A673 (cell line): ENCODE results near the gene YARS2. TPM values are rescaled to one million over a fixed set of nuclear protein-coding genes. Genes with fewer than 3 reads are reported as not detected.
"Not testable (repeated sequence)": the region's sequence is repeated elsewhere in the genome, so short reads cannot be mapped to it uniquely, and the experiment has no call there.

Experiments used
- BruUV-seq: library from RNA; stranded (reverse); fragments of 400-500 nt; replicated peaks from 2 replicates; lab custom pipeline; 2021; lab: Mats Ljungman, UMichigan
- CTCF ChIA-PET: fragments of 300-600 bp; sonication (Branson Sonifier 250); formaldehyde crosslinking; loops from one replicate; lab custom pipeline; 2022; ENCODE audit warnings: antibody characterized with exemption; lab: Charles Lee
- POLR2A ChIA-PET: fragments of 300-600 bp; sonication (Branson Sonifier 250); formaldehyde crosslinking; loops from one replicate; lab custom pipeline; 2022; ENCODE audit warnings: antibody characterized with exemption; ENCODE audit not compliant: low non-redundant PET; lab: Charles Lee
- DNase-seq: peaks from one replicate; pipeline ENCODE4 v3.0.0-alpha.2; 2015; ENCODE audit warnings: low spot score
- H3K27ac ChIP-seq: fragments of 200-600 bp; sonication (generic); 2 replicates; pipeline ENCODE4 v1.5.1; 2016; ENCODE audit warnings: mixed run types, low read depth, mild to moderate bottlenecking, mixed read lengths, antibody characterized with exemption, low read length; ENCODE audit not compliant: poor library complexity, severe bottlenecking
- H3K27me3 ChIP-seq: fragments of 200-600 bp; sonication (generic); replicated peaks from 2 replicates; pipeline ENCODE4 v1.6.1; 2017; ENCODE audit warnings: mixed run types, low read depth, mild to moderate bottlenecking, mixed read lengths, antibody characterized with exemption, low read length; ENCODE audit not compliant: insufficient read depth, poor library complexity
- H3K36me3 ChIP-seq: fragments of 200-600 bp; sonication (generic); 2 replicates; pipeline ENCODE4 v1.6.1; 2016; ENCODE audit warnings: mixed run types, mild to moderate bottlenecking, mixed read lengths, antibody characterized with exemption, low read length; ENCODE audit not compliant: insufficient read depth, poor library complexity, severe bottlenecking
- H3K4me1 ChIP-seq: fragments of 200-600 bp; sonication (generic); 2 replicates; pipeline ENCODE4 v1.6.1; 2017; ENCODE audit warnings: mixed run types, mild to moderate bottlenecking, mixed read lengths, antibody characterized with exemption, low read length; ENCODE audit not compliant: insufficient read depth, poor library complexity, severe bottlenecking
- H3K4me3 ChIP-seq: fragments of 200-600 bp; sonication (generic); 2 replicates; pipeline ENCODE4 v1.5.1; 2016; ENCODE audit warnings: low read depth, mixed run types, mild to moderate bottlenecking, mixed read lengths, low read length; ENCODE audit not compliant: poor library complexity, severe bottlenecking
- H3K9me3 ChIP-seq: fragments of 200-600 bp; sonication (generic); 2 replicates; pipeline ENCODE4 v1.6.1; 2016; ENCODE audit warnings: mixed run types, low read depth, mild to moderate bottlenecking, mixed read lengths, antibody characterized with exemption, low read length; ENCODE audit not compliant: poor library complexity, severe bottlenecking
- CTCF ChIP-seq: fragments of 300-800, 200-600 bp; sonication (generic); conservative IDR thresholded peaks from 2 replicates; pipeline ENCODE4 v1.5.1; 2017; ENCODE audit warnings: low read depth, mild to moderate bottlenecking, antibody characterized with exemption, low read length, moderate library complexity, mixed read lengths
- EZH2 ChIP-seq: fragments of 200-600 bp; sonication (generic); IDR thresholded peaks from 2 replicates; pipeline ENCODE4 v1.6.1; 2017; ENCODE audit warnings: borderline replicate concordance, low read depth, mild to moderate bottlenecking, mixed read lengths, antibody characterized with exemption, low read length; ENCODE audit not compliant: poor library complexity, severe bottlenecking
- intact Hi-C: fragments of 100-400 bp; cut with micrococcal nuclease; formaldehyde crosslinking; loops from one replicate; pipeline ENCODE4 v1.10.0; 2022; ENCODE audit not compliant: unreplicated experiment
- total RNA-seq: library from RNA; stranded (reverse); gene quantifications from 2 replicates; pipeline ENCODE4 v1.2.3, GENCODE V29; 2021

YARS2 gene
- total RNA-seq, 1 experiment from 2014 or later, result 29.4 TPM

- POLR2A ChIA-PET, result no interaction called here
- intact Hi-C loops, result no loop called here
- DNase-seq, result no peak
- Histone ChIP-seq H3K27ac (no peak overlapping the region), H3K9me3 (no peaks in the 10 kb centered on the region), H3K36me3 (peaks cover 30% of the 10 kb centered on the region), H3K4me1 (no peaks in the 10 kb centered on the region), H3K4me3 (no peak overlapping the region), H3K27me3 (no peaks in the 10 kb centered on the region)
- no peak for TF ChIP-seq CTCF
- no peak for TF ChIP-seq EZH2
- CTCF ChIA-PET, result no interaction called here
- no TSS peak for BruUV-seq
Observed at GRCh38 chr12:32727237-32727636, 28.5 kb downstream of the YARS2 start.

GRCh38 chr12:32726286-32726685 lies 29.4 kb downstream of the YARS2 start:
- H3K4me3 ChIP-seq, result no peak overlapping the region
- no peaks in the 10 kb centered on the region for H3K4me1 ChIP-seq
- TF ChIP-seq EZH2, result no peak
- no peak for TF ChIP-seq CTCF
- DNase-seq, result no peak
- intact Hi-C loops, result no loop called here
- CTCF ChIA-PET, result no interaction called here
- H3K9me3 ChIP-seq, result no peaks in the 10 kb centered on the region
- H3K36me3 ChIP-seq, result peaks cover 26% of the 10 kb centered on the region
- POLR2A ChIA-PET, result no interaction called here
- no TSS peak for BruUV-seq
- no peak overlapping the region for H3K27ac ChIP-seq
- H3K27me3 ChIP-seq, result no peaks in the 10 kb centered on the region

- H3K9me3 ChIP-seq, DNase-seq, H3K4me1 ChIP-seq, H3K4me3 ChIP-seq, H3K27ac ChIP-seq, POLR2A ChIA-PET, H3K27me3 ChIP-seq, CTCF ChIA-PET, intact Hi-C loops, BruUV-seq: not testable (repeated sequence)
- peaks cover 23% of the 10 kb centered on the region for H3K36me3 ChIP-seq
Observed at GRCh38 chr12:32725308-32725707, 30.4 kb downstream of the YARS2 start.

- POLR2A ChIA-PET, result no interaction called here
- peaks cover 21% of the 10 kb centered on the region for H3K36me3 ChIP-seq
- H3K9me3 ChIP-seq, result no peaks in the 10 kb centered on the region
- CTCF ChIA-PET, result no interaction called here
- intact Hi-C loops, result no loop called here
- no peak for DNase-seq
- TF ChIP-seq EZH2 (no peak), CTCF (no peak)
- no TSS peak for BruUV-seq
- no peaks in the 10 kb centered on the region for H3K27me3 ChIP-seq
- H3K4me3 ChIP-seq, result no peak overlapping the region
- H3K4me1 ChIP-seq, result no peaks in the 10 kb centered on the region
- no peak overlapping the region for H3K27ac ChIP-seq
Observed at GRCh38 chr12:32718926-32719325, 36.8 kb downstream of the YARS2 start.
